Tibial nerve (tissue), 4 donors: ENCODE results near the gene NAT14.

Experiments
- CTCF ChIP-seq, 5 experiments: fragments of 200-600 bp in 3 of 5; fragments of 450-650 bp in 2 of 5; sonication (generic) in 3 of 5; IDR thresholded peaks; one replicate each; pipeline ENCODE4 v1.5.1; 2016 to 2019; ENCODE audit warnings: antibody characterized with exemption in 5 of 5, mild to moderate bottlenecking in 3 of 5, moderate library complexity in 2 of 5
- EP300 ChIP-seq, 2 donors: sonication (generic); formaldehyde crosslinking; IDR thresholded peaks; one replicate each; pipeline ENCODE4 v1.6.1; 2017; ENCODE audit warnings: antibody characterized with exemption in 2 of 2, mild to moderate bottlenecking in 1 of 2
- POLR2A ChIP-seq, 2 donors: fragments of 450-650 bp; IDR thresholded peaks; one replicate each; pipeline ENCODE4 v1.6.1; 2017; ENCODE audit warnings: antibody characterized with exemption in 2 of 2, mild to moderate bottlenecking in 2 of 2, moderate library complexity in 2 of 2

- TF ChIP-seq CTCF (IDR thresholded peaks at IDR 0.05) (no peak), EP300 (IDR thresholded peaks at IDR 0.05) (no peak), POLR2A (IDR thresholded peaks at IDR 0.05) (no peak)
These were observed 51.0 kb downstream of the NAT14 start for GRCh38 chr19:55535965-55536350.
